ENCODE data around the gene AP3B1.

Gene AP3B1

DNA sequence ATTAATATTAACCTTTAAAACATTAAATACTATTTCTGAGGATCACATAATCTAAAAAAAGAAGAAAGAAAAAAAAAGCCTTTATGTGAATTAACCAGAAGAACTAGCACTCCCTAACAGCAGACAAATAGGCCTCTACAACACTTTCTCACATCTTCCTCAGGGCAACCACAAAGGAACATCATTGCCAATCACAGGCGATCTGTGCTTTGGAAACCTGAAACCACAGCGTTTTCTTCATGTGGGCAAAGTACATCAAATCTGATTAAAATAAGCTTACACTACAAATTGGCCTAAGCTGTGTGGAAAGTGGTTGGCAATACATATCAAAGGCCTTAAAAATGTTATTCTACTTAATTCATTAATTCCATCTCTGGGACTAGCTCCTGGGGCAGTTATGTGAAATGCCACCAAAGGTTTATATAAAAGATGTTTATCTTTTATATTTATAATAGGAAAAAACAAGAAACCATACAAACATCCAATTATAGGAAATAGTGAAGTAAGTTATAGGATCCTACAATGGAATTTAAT lies 333.6 kb downstream of the AP3B1 start:
- DNase-seq, result peak in 1 of 3 experiments; percentile 48

DNA sequence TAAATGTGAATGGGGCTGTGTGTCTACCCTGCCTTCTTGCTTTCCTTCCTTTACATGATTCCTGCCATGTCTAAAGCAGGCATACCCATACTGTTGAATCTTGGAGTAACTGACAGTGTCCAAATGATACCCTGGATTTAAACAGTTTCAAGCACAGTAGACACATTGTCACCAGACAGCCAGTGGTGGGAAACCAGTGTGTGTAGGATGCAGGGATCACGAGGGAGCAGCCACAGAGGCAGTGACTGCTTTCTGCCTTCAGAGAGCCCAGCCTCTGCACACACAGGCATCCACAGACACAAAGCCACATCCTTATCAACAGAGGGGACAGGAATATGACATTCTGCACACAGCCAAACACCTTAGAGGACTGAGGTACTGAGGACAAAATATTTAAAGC lies 334.2 kb downstream of the AP3B1 start:
- DNase-seq, result no peak

DNA sequence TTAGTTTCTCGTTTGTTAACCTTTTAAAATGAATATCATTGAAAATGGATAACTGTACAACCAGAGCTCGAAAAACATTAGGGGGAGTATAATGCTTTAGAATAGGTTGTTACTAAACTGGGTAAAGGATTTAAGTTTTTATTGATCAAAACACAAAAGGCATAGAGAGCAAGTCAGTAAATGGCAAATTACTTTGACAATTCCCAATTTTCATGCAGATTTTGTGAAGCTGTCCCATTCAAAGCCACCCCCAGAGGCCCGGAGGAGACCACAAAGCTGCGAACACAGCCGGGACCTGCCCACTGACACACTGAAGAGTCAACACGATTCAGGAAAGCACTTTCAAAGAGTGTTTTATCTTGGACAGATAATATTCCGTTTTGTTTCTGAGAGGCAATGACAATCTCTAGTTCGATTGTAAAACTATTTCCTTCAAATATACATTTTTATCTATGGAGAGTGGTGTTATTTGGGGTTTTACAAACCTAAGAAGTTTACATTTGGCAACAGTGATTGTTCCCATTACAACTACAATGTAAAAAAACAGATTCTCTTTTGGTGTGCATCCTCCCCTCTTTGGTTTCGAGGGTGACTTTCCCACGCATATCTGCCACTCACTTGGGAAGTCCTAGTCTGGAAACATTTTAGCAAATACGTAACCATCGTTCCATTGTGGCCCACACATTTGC lies 335.7 kb downstream of the AP3B1 start:
- no peak for DNase-seq

DNA sequence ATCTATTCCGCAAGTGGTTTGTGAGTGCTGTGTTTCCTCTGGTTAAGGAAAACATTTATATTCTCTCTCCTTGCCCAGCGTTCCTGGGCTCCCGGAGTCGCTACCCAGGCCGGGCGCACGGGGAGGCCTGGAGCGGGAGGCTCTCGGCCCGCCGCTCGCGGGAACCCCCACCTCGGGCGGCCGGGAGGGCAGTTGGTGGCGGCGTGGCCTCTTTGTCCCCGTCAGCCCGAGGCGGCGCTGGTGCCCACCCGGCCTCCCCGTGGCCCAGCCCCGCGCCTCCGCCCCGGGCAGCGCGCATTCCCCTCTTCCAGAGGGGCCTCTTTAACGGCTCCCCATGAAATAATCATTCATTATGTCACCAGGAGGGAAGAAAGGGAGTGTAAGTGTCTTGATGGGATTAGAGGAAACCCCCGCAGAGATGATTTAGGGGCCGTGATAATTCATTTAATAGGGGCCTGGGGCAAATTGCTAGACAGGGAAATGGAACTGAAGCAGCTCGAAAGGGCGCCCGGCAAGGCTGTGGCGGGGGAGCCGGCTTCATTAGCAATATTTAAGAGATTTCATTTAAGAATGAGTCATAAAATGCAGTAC lies 336.5 kb downstream of the AP3B1 start:
- DNase-seq, result peak in 1 of 3 experiments; percentile 32

DNA sequence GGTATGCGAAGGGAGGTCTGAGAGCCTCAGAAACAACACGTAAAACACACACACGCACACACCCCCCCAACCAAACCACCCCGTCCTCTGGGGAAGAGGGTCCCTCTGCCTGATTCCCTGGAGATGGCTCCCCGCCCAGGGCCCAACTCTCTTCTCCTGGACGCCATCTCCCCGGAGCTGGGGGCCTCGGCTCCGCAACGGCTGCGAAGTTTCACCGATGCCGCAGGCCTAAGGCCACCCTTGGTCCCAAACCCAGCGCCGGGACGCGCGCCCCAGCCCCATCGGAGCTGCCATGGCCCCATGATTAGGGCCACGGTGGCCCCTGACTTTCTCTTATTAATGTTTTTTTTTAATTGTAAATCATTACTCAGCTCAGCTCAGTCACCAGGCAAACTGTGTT lies 337.0 kb downstream of the AP3B1 start:
- DNase-seq, result no peak

DNA sequence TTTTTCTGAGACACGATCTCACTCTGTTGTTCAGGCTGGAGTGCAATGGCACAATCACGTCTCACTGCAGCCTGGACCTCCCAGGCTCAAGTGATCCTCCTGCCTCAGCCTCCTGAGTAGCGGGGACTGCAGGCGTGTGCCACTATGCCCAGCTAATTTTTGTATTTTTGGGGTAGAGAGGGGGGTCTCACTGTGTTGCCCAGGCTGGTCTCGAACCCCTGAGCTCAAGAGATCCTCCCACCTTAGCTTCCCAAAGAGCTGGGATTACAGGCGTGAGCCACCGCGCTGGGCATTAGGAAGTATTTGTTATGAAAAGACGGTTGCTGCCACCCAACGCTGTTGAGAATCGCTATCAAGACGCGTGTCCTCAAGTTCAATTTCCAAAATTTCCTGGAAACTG lies 337.4 kb downstream of the AP3B1 start:
- no peak for DNase-seq

DNA sequence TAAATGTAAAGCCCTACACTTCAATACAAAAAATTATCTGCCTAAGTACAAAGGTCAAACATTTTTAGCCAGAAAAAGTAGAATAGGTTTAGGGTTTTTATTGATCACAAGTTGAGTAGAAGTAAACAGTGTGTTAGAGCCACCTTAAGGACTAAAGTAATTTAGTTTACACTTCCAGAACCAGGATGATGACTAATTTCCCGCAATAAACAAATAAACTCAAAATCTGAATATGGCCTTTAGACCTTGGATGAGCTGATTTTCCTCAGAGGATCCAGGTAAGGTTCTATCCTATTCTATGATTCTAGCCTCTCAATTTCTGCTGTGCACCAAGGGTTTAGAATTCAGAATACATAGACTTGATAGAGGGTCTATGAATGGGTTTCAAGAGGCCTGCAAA lies 338.9 kb downstream of the AP3B1 start:
- DNase-seq, result no peak

DNA sequence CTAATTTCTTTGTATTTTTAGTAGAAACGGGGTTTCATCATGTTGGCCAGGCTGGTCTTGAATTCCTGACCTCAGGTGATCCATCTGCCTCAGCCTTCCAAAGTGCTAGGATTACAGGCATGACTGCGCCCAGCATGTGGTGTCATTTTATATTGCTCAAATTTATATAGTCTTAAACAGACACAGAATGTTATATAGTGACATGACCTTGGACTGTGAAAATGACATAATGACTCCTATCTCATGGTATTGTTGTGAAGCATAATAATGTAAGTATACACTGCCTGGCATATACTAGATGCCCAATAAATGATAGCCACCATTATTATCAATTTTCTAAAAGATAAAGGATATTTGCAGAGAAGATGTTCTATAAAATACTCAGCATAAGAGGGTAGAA lies 341.1 kb downstream of the AP3B1 start:
- DNase-seq, result no peak

DNA sequence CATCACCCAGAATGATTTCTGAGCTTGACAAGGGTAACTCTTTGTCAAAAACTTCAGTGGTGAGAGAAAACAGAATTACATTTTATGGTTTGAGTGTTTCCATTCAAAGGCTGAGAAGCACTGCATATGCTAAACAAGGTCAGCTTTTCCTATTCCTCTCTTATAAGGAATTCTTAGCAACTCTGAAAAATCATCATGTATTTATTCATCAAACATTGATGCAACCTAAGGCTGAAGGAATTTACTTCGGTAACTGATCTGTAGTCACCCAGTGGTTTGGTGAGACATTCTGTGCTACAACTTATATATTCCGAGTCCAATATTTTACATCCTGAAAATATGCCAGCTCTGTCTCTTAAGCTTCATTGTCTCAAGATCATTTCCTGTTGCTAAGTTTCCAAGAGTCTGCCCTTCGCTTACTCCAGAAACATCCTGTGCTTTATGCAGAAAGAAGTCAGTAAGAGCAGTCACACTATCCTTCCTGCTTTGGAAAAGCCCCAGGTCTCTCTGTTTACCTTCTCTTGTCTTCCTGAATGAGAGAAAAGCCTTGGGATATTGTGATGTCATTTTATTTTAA lies 341.8 kb downstream of the AP3B1 start:
- DNase-seq, result no peak

Measured in NCI-H1417 (cell line).